Erythroblast (primary cell): ENCODE measurements around the gene JAZF1.

ENCODE experiments used
- GATA1 ChIP-seq: IDR thresholded peaks from 2 replicates; pipeline ENCODE4 v1.6.1; 2011; ENCODE audit warnings: low read depth, mild to moderate bottlenecking, control low read depth, low read length, moderate library complexity
- POLR2A ChIP-seq: IDR thresholded peaks from 2 replicates; pipeline ENCODE4 v1.6.1; 2011; ENCODE audit warnings: mild to moderate bottlenecking, low read length

DNA sequence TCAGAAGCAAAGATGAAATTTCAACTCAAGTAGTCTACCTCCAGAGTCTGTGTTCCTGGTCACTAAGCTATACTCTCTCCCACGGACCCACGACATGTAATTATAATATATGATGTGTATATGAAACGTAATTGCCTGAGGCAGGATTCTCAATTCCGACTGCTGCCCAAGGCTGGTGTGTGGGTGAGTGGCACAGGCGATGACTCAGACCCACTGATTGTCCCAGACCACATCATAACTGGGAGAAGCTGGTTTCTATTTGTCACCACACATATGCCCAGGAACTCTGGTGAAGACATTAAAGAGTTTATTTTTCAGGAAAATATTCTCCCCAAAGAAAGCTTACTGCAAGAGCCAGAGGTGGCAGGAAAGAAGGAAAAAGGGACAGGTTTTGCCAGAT, 219.3 kb downstream of the JAZF1 start:
- TF ChIP-seq POLR2A: no peak
- no peak for TF ChIP-seq GATA1
